Lower leg skin (tissue), 3 donors: ENCODE results near the gene NADK.

Source experiments
- POLR2A ChIP-seq, 2 donors: fragments of 450-650 bp; IDR thresholded peaks; one replicate each; pipeline ENCODE4 v1.6.1; 2016 to 2017; ENCODE audit warnings: antibody characterized with exemption in 2 of 2, mild to moderate bottlenecking in 1 of 2, moderate library complexity in 1 of 2
- TF ChIP-seq, protein P1 (sequence below), 3 donors: fragments of 450-650 bp; IDR thresholded peaks; one replicate each; pipeline ENCODE4 v1.5.1; 2016; ENCODE audit warnings: antibody characterized with exemption in 3 of 3, mild to moderate bottlenecking in 3 of 3, moderate library complexity in 2 of 3

DNA sequence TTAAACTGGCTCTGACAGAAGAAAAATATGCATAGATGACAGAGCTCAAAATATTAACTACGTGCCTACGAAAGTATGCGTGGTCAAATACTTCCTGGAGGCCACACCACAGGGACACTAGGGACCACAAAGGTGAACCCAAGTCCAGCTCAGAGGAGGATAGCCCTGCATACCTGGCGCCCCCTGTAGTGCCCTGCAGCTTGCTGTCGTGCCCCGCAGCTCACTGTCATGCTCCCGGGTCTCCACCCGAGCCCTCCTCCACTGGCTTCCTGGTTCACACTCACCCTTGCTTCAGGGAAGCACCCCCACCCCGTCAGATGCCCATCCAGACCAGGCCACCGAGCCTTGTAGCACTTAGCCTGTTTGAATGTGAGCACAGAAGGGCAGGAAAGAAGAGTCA, 16.7 kb upstream of the NADK start:
- TF ChIP-seq, protein P1, sequence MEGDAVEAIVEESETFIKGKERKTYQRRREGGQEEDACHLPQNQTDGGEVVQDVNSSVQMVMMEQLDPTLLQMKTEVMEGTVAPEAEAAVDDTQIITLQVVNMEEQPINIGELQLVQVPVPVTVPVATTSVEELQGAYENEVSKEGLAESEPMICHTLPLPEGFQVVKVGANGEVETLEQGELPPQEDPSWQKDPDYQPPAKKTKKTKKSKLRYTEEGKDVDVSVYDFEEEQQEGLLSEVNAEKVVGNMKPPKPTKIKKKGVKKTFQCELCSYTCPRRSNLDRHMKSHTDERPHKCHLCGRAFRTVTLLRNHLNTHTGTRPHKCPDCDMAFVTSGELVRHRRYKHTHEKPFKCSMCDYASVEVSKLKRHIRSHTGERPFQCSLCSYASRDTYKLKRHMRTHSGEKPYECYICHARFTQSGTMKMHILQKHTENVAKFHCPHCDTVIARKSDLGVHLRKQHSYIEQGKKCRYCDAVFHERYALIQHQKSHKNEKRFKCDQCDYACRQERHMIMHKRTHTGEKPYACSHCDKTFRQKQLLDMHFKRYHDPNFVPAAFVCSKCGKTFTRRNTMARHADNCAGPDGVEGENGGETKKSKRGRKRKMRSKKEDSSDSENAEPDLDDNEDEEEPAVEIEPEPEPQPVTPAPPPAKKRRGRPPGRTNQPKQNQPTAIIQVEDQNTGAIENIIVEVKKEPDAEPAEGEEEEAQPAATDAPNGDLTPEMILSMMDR (IDR thresholded peaks at IDR 0.05), result no peak
- no peak for TF ChIP-seq POLR2A (IDR thresholded peaks at IDR 0.05)
